SK-N-SH treated with all-trans-retinoic acid at 6 μM for 48 hours (cell line): Measurements from ENCODE around the gene NCAM1.

Experiments used
- ATAC-seq: fragments of 200-7000 bp; cut with Tn5 transposase; 3 replicates; pipeline ENCODE4 v1.9.1; 2020; ENCODE audit warnings: mild to moderate bottlenecking, moderate library complexity
- ARNTL ChIP-seq: fragments of 450-650 bp; formaldehyde crosslinking; IDR thresholded peaks from 2 replicates; pipeline ENCODE4 v1.5.0; 2020; ENCODE audit warnings: low read depth, mild to moderate bottlenecking, moderate library complexity, borderline replicate concordance
- BACH2 ChIP-seq: fragments of 250-450 bp; sonication (Bioruptor Pico); IDR thresholded peaks from 2 replicates; pipeline ENCODE4 v1.9.0; 2021; ENCODE audit warnings: mild to moderate bottlenecking, borderline replicate concordance
- CSDC2 ChIP-seq: fragments of 250-450 bp; sonication (Bioruptor Pico); IDR thresholded peaks from 2 replicates; pipeline ENCODE4 v1.5.0; 2020; ENCODE audit warnings: mild to moderate bottlenecking, moderate library complexity
- ESRRG ChIP-seq: fragments of 250-450 bp; sonication (Bioruptor Pico); IDR thresholded peaks from 2 replicates; pipeline ENCODE4 v1.6.1; 2021; ENCODE audit warnings: mild to moderate bottlenecking
- ISL1 ChIP-seq: fragments of 250-450 bp; sonication (Bioruptor Pico); IDR thresholded peaks from 2 replicates; pipeline ENCODE4 v2.1.2; 2022; ENCODE audit warnings: mild to moderate bottlenecking, moderate library complexity
- OSR1 ChIP-seq: fragments of 250-450 bp; sonication (Bioruptor Pico); IDR thresholded peaks from 2 replicates; pipeline ENCODE4 v1.8.0; 2022; ENCODE audit warnings: moderate library complexity, mild to moderate bottlenecking, inconsistent platforms
- RARB ChIP-seq: fragments of 250-450 bp; sonication (Bioruptor Pico); IDR thresholded peaks from 2 replicates; pipeline ENCODE4 v1.8.0; 2021; ENCODE audit warnings: mild to moderate bottlenecking, moderate library complexity
- SNAI2 ChIP-seq: fragments of 250-450 bp; sonication (Bioruptor Pico); IDR thresholded peaks from 2 replicates; pipeline ENCODE4 v1.5.0; 2020; ENCODE audit warnings: mild to moderate bottlenecking, moderate library complexity
- TCF4 ChIP-seq: fragments of 250-450 bp; sonication (Bioruptor Pico); IDR thresholded peaks from 2 replicates; pipeline ENCODE4 v1.8.0; 2021; ENCODE audit warnings: mild to moderate bottlenecking, moderate library complexity, borderline replicate concordance
- TOX ChIP-seq: fragments of 250-450 bp; sonication (Bioruptor Pico); IDR thresholded peaks from 2 replicates; pipeline ENCODE4 v1.8.0; 2021; ENCODE audit warnings: mild to moderate bottlenecking, moderate library complexity, borderline replicate concordance
- ZC3H10 ChIP-seq: fragments of 250-450 bp; sonication (Bioruptor Pico); IDR thresholded peaks from 2 replicates; pipeline ENCODE4 v1.5.1; 2021; ENCODE audit warnings: mild to moderate bottlenecking, moderate library complexity
- ZFP30 ChIP-seq: fragments of 450-650 bp; formaldehyde crosslinking; IDR thresholded peaks from 2 replicates; pipeline ENCODE4 v1.5.0; 2022; ENCODE audit warnings: mild to moderate bottlenecking, moderate library complexity
- ZNF565 ChIP-seq: fragments of 450-650 bp; formaldehyde crosslinking; conservative IDR thresholded peaks from 2 replicates; pipeline ENCODE4 v1.5.0; 2020; ENCODE audit warnings: low read depth, mild to moderate bottlenecking, moderate library complexity
- ZNF70 ChIP-seq: fragments of 450-650 bp; formaldehyde crosslinking; IDR thresholded peaks from 2 replicates; pipeline ENCODE4 v1.5.0; 2020; ENCODE audit warnings: mild to moderate bottlenecking, moderate library complexity
- ZNF8 ChIP-seq: fragments of 450-650 bp; formaldehyde crosslinking; IDR thresholded peaks from 2 replicates; pipeline ENCODE4 v1.5.0; 2020; ENCODE audit warnings: mild to moderate bottlenecking, moderate library complexity
- TF ChIP-seq, protein P1 (sequence below): fragments of 250-450 bp; sonication (Bioruptor Pico); IDR thresholded peaks from 2 replicates; pipeline ENCODE4 v1.5.1; 2020; ENCODE audit warnings: low read depth, mild to moderate bottlenecking, moderate library complexity
- TF ChIP-seq, protein P2 (sequence below): fragments of 250-450 bp; sonication (Bioruptor Pico); IDR thresholded peaks from 2 replicates; pipeline ENCODE4 v1.8.0; 2021; ENCODE audit warnings: low read depth, mild to moderate bottlenecking, moderate library complexity, borderline replicate concordance
- TF ChIP-seq, protein P3 (sequence below): fragments of 250-450 bp; sonication (Bioruptor Pico); IDR thresholded peaks from 2 replicates; pipeline ENCODE4 v1.5.1; 2021; ENCODE audit warnings: mild to moderate bottlenecking, moderate library complexity
- TF ChIP-seq, protein P4 (sequence below): fragments of 250-450 bp; sonication (Bioruptor Pico); IDR thresholded peaks from 2 replicates; pipeline ENCODE4 v1.8.0; 2020; ENCODE audit warnings: mild to moderate bottlenecking, moderate library complexity, borderline replicate concordance
- TF ChIP-seq, protein P5 (sequence below): fragments of 250-450 bp; sonication (Bioruptor Pico); IDR thresholded peaks from 2 replicates; pipeline ENCODE4 v1.5.0; 2020; ENCODE audit warnings: mild to moderate bottlenecking, moderate library complexity

Gene NCAM1

DNA sequence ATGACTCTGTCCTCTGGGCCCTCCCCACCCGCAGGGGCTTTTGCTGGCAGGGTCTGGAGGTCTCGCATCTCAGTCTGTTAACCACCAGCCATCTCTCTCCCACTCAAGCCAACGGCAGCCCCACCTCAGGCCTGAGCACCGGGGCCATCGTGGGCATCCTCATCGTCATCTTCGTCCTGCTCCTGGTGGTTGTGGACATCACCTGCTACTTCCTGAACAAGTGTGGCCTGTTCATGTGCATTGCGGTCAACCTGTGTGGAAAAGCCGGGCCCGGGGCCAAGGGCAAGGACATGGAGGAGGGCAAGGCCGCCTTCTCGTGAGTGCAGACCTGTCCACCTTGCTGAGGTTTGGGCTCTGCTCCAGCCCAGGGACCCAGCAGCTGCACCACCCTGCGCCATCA lies 308.9 kb downstream of the NCAM1 start:
- TF ChIP-seq OSR1 (CRISPR knock-in tag) (no peak), ARNTL (CRISPR knock-in tag) (no peak), CSDC2 (CRISPR knock-in tag) (no peak), ZFP30 (CRISPR knock-in tag) (no peak), ZNF8 (CRISPR knock-in tag) (no peak), ZNF70 (CRISPR knock-in tag) (no peak), RARB (CRISPR knock-in tag) (no peak), SNAI2 (CRISPR knock-in tag) (no peak), BACH2 (no peak), ZNF565 (CRISPR knock-in tag) (no peak)
- TF ChIP-seq, protein P1, sequence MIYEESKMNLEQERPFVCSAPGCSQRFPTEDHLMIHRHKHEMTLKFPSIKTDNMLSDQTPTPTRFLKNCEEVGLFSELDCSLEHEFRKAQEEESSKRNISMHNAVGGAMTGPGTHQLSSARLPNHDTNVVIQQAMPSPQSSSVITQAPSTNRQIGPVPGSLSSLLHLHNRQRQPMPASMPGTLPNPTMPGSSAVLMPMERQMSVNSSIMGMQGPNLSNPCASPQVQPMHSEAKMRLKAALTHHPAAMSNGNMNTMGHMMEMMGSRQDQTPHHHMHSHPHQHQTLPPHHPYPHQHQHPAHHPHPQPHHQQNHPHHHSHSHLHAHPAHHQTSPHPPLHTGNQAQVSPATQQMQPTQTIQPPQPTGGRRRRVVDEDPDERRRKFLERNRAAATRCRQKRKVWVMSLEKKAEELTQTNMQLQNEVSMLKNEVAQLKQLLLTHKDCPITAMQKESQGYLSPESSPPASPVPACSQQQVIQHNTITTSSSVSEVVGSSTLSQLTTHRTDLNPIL (CRISPR knock-in tag): no peak
- TF ChIP-seq, protein P2, sequence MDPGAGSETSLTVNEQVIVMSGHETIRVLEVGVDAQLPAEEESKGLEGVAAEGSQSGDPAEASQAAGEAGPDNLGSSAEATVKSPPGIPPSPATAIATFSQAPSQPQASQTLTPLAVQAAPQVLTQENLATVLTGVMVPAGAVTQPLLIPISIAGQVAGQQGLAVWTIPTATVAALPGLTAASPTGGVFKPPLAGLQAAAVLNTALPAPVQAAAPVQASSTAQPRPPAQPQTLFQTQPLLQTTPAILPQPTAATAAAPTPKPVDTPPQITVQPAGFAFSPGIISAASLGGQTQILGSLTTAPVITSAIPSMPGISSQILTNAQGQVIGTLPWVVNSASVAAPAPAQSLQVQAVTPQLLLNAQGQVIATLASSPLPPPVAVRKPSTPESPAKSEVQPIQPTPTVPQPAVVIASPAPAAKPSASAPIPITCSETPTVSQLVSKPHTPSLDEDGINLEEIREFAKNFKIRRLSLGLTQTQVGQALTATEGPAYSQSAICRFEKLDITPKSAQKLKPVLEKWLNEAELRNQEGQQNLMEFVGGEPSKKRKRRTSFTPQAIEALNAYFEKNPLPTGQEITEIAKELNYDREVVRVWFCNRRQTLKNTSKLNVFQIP (CRISPR knock-in tag): no peak
- no peak for ATAC-seq

DNA sequence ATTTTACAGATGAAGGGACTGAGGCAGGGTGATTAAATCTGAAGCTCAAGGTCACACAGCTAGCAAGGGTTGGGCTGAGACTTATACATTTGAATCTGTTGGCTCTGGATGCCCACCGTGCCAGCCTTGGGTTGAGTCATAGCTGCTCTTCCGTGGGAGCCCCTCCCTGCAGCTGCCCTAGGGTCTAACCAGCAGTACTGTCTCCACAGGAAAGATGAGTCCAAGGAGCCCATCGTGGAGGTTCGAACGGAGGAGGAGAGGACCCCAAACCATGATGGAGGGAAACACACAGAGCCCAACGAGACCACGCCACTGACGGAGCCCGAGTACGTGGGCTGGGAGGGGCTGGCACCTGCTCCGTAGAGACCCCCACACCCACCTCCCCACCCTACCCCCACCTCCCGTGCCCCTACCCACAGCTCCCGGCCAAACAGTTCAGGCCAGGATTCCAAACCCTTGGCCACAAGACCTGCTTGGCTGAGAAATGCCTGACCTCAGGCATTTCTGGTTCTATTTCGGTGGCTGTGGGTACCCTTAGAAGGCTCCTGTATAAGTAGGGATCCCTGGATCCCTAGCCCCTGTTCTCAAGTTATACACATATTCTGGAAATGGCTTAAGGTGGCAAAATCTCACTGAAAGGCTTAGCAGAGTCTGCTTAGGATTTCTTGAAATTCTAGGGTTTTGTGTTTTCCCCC lies 310.5 kb downstream of the NCAM1 start:
- no peak for ATAC-seq
- TF ChIP-seq, protein P3, sequence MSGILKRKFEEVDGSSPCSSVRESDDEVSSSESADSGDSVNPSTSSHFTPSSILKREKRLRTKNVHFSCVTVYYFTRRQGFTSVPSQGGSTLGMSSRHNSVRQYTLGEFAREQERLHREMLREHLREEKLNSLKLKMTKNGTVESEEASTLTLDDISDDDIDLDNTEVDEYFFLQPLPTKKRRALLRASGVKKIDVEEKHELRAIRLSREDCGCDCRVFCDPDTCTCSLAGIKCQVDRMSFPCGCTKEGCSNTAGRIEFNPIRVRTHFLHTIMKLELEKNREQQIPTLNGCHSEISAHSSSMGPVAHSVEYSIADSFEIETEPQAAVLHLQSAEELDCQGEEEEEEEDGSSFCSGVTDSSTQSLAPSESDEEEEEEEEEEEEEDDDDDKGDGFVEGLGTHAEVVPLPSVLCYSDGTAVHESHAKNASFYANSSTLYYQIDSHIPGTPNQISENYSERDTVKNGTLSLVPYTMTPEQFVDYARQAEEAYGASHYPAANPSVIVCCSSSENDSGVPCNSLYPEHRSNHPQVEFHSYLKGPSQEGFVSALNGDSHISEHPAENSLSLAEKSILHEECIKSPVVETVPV (CRISPR knock-in tag): no peak
- TF ChIP-seq, protein P4, sequence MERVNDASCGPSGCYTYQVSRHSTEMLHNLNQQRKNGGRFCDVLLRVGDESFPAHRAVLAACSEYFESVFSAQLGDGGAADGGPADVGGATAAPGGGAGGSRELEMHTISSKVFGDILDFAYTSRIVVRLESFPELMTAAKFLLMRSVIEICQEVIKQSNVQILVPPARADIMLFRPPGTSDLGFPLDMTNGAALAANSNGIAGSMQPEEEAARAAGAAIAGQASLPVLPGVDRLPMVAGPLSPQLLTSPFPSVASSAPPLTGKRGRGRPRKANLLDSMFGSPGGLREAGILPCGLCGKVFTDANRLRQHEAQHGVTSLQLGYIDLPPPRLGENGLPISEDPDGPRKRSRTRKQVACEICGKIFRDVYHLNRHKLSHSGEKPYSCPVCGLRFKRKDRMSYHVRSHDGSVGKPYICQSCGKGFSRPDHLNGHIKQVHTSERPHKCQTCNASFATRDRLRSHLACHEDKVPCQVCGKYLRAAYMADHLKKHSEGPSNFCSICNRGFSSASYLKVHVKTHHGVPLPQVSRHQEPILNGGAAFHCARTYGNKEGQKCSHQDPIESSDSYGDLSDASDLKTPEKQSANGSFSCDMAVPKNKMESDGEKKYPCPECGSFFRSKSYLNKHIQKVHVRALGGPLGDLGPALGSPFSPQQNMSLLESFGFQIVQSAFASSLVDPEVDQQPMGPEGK: no peak
- no peak for TF ChIP-seq OSR1 (CRISPR knock-in tag)
- no peak for TF ChIP-seq ZNF8 (CRISPR knock-in tag)
- TF ChIP-seq CSDC2 (CRISPR knock-in tag): no peak
- no peak for TF ChIP-seq ISL1 (CRISPR knock-in tag)
- TF ChIP-seq RARB (CRISPR knock-in tag): no peak
- no peak for TF ChIP-seq TOX (CRISPR knock-in tag)
- TF ChIP-seq, protein P1 (CRISPR knock-in tag): no peak
- no peak for TF ChIP-seq TCF4 (CRISPR knock-in tag)
- TF ChIP-seq, protein P2 (CRISPR knock-in tag): no peak
- no peak for TF ChIP-seq ZC3H10 (CRISPR knock-in tag)
- TF ChIP-seq ESRRG (CRISPR knock-in tag): no peak
- no peak for TF ChIP-seq SNAI2 (CRISPR knock-in tag)

DNA sequence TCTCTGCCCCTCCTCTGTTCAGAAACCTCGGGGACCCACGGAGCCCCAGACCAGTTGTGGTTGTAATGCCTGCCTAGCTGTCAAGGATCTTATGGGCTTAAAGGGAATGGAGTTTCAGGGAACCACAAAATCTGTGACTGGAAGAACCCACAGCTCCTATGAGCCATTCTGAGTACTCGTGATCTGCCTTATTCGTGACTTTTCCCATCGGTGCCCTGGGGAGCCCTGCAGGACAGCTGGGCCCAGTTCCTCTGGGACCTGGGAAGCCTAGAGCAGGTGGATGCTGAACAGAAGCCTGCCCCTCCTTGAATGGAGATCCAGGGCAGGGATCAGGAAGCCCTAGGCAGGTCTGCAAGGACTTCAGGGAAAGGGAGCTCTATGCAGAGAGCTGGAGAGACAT lies 311.1 kb downstream of the NCAM1 start:
- ATAC-seq: no peak
- TF ChIP-seq OSR1 (CRISPR knock-in tag) (no peak), ARNTL (CRISPR knock-in tag) (no peak), RARB (CRISPR knock-in tag) (no peak)
- TF ChIP-seq, protein P2 (CRISPR knock-in tag): no peak
- TF ChIP-seq, protein P5, sequence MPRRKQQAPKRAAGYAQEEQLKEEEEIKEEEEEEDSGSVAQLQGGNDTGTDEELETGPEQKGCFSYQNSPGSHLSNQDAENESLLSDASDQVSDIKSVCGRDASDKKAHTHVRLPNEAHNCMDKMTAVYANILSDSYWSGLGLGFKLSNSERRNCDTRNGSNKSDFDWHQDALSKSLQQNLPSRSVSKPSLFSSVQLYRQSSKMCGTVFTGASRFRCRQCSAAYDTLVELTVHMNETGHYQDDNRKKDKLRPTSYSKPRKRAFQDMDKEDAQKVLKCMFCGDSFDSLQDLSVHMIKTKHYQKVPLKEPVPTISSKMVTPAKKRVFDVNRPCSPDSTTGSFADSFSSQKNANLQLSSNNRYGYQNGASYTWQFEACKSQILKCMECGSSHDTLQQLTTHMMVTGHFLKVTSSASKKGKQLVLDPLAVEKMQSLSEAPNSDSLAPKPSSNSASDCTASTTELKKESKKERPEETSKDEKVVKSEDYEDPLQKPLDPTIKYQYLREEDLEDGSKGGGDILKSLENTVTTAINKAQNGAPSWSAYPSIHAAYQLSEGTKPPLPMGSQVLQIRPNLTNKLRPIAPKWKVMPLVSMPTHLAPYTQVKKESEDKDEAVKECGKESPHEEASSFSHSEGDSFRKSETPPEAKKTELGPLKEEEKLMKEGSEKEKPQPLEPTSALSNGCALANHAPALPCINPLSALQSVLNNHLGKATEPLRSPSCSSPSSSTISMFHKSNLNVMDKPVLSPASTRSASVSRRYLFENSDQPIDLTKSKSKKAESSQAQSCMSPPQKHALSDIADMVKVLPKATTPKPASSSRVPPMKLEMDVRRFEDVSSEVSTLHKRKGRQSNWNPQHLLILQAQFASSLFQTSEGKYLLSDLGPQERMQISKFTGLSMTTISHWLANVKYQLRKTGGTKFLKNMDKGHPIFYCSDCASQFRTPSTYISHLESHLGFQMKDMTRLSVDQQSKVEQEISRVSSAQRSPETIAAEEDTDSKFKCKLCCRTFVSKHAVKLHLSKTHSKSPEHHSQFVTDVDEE (CRISPR knock-in tag): no peak
- TF ChIP-seq, protein P4: no peak
